B cell (primary cell): Measurements from ENCODE around the gene CCN5. TPM values are rescaled to one million over a fixed set of nuclear protein-coding genes. Genes with fewer than 3 reads are reported as not detected.

Experiments
- ATAC-seq: fragments of 200-7000 bp; cut with Tn5 transposase; one replicate; pipeline ENCODE4 v1.10.0; 2021; ENCODE audit warnings: low read depth, mild to moderate bottlenecking, moderate number of reproducible peaks, moderate library complexity
- CTCF ChIA-PET: fragments of 350-600 bp; sonication (Branson Sonifier 250); formaldehyde crosslinking; loops from one replicate; lab custom pipeline; 2021; ENCODE audit warnings: antibody characterized with exemption, inconsistent platforms; lab: Charles Lee
- POLR2A ChIA-PET: fragments of 350-600 bp; sonication (Branson Sonifier 250); formaldehyde crosslinking; loops from one replicate; lab custom pipeline; 2021; ENCODE audit warnings: antibody characterized with exemption; lab: Charles Lee
- DNase-seq: peaks from one replicate; pipeline ENCODE4 v3.0.0; 2013
- H2AFZ ChIP-seq: 2 replicates; pipeline ENCODE4 v1.6.1; 2012; ENCODE audit warnings: mild to moderate bottlenecking, low read depth, low read length; ENCODE audit not compliant: insufficient read depth, poor library complexity, severe bottlenecking
- H3K27ac ChIP-seq, 2 donors: 1 replicate in 1 of 2; 2 replicates in 1 of 2; pipeline ENCODE4 v1.5.1; 2012 to 2013; ENCODE audit warnings: low read length in 2 of 2, mild to moderate bottlenecking in 2 of 2, moderate library complexity in 1 of 2
- H3K27me3 ChIP-seq, 4 experiments: fragments of 200-600 bp in 1 of 4; sonication (generic) in 1 of 4; replicated peaks in 1 of 4; 1 replicate in 2 of 4; 2 replicates in 2 of 4; pipeline versions ENCODE4 v1.6.1 to v1.7.0; 2013 to 2016; ENCODE audit warnings: low read length in 3 of 4, mild to moderate bottlenecking in 2 of 4, mixed read lengths in 1 of 4, moderate library complexity in 1 of 4; ENCODE audit not compliant: insufficient read depth in 4 of 4, control insufficient read depth in 3 of 4; ENCODE audit errors: control extremely low read depth in 1 of 4
- H3K36me3 ChIP-seq, 2 experiments: replicated peaks in 1 of 2; 1 replicate in 1 of 2; 2 replicates in 1 of 2; pipeline versions ENCODE4 v1.6.1 to v1.7.1; 2013; ENCODE audit warnings: low read length in 1 of 2; ENCODE audit not compliant: insufficient read depth in 2 of 2, control insufficient read depth in 1 of 2; ENCODE audit errors: control extremely low read depth in 1 of 2, extremely low read depth in 1 of 2
- H3K4me1 ChIP-seq, 2 donors: fragments of 200-600 bp in 1 of 2; sonication (generic) in 1 of 2; 1 replicate in 1 of 2; 2 replicates in 1 of 2; pipeline versions ENCODE4 v1.5.1 to v1.6.1; 2013 to 2017; ENCODE audit warnings: low read length in 2 of 2; ENCODE audit not compliant: control insufficient read depth in 2 of 2, insufficient read depth in 2 of 2
- H3K4me2 ChIP-seq: replicated peaks from 2 replicates; pipeline ENCODE3; 2012; ENCODE audit warnings: mild to moderate bottlenecking, low read depth, low read length; ENCODE audit not compliant: poor library complexity, severe bottlenecking
- H3K4me3 ChIP-seq, 5 experiments: fragments of 200-600 bp in 1 of 5; sonication (generic) in 1 of 5; 1 replicate in 3 of 5; 2 replicates in 2 of 5; pipeline versions ENCODE4 v1.5.1 to v1.7.0; 2011 to 2016; ENCODE audit warnings: low read length in 4 of 5, mild to moderate bottlenecking in 4 of 5, low read depth in 2 of 5, control low read depth in 1 of 5, moderate library complexity in 1 of 5; ENCODE audit not compliant: insufficient read depth in 1 of 5; ENCODE audit errors: control extremely low read depth in 1 of 5, extremely low read depth in 1 of 5
- H3K79me2 ChIP-seq: fragments of 200-600 bp; sonication (generic); one replicate; pipeline ENCODE4 v1.6.0; 2016; ENCODE audit warnings: low read length; ENCODE audit not compliant: control insufficient read depth, insufficient read depth
- H3K9ac ChIP-seq: fragments of 200-600 bp; sonication (generic); 2 replicates; pipeline ENCODE4 v1.6.1; 2017; ENCODE audit warnings: mild to moderate bottlenecking, low read length, moderate library complexity
- H3K9me3 ChIP-seq, 3 donors: one replicate each; pipeline versions ENCODE4 v1.6.1 to v1.7.1; 2013; ENCODE audit warnings: low read length in 2 of 3; ENCODE audit not compliant: control insufficient read depth in 2 of 3, insufficient read depth in 1 of 3; ENCODE audit errors: control extremely low read depth in 1 of 3
- H4K20me1 ChIP-seq: 2 replicates; pipeline ENCODE4 v1.6.0; 2012; ENCODE audit warnings: mild to moderate bottlenecking, low read length; ENCODE audit not compliant: insufficient read depth, control insufficient read depth, poor library complexity, severe bottlenecking
- H3K27ac Mint-ChIP-seq: one replicate; pipeline ENCODE4 v1.8.0; 2021; ENCODE audit warnings: mixed read lengths
- H3K27me3 Mint-ChIP-seq: one replicate; pipeline ENCODE4 v1.8.0; 2021; ENCODE audit warnings: mixed read lengths
- H3K4me1 Mint-ChIP-seq: one replicate; pipeline ENCODE4 v1.8.0; 2021; ENCODE audit warnings: mixed read lengths
- H3K4me3 Mint-ChIP-seq: one replicate; pipeline ENCODE4 v1.8.0; 2021; ENCODE audit warnings: mixed read lengths
- H3K9me3 Mint-ChIP-seq: one replicate; pipeline ENCODE4 v1.8.0; 2022; ENCODE audit warnings: mixed read lengths; ENCODE audit not compliant: insufficient read depth
- EZH2 ChIP-seq: IDR thresholded peaks from 2 replicates; pipeline ENCODE4 v1.6.1; 2012; ENCODE audit warnings: borderline replicate concordance, low read depth, mild to moderate bottlenecking, moderate library complexity, low read length; ENCODE audit not compliant: insufficient read depth, poor library complexity, severe bottlenecking
- WGBS: methylation state at CpG from one replicate; pipeline ENCODE4 v1.1.5; 2013; ENCODE audit warnings: missing lambda C conversion rate; ENCODE audit not compliant: insufficient coverage; 5-methylcytosine and 5-hydroxymethylcytosine counted together
- intact Hi-C: fragments of 100-400 bp; cut with micrococcal nuclease; formaldehyde crosslinking; loops from one replicate; pipeline ENCODE4 v1.10.0; 2022
- polyA plus RNA-seq: library from polyadenylated mRNA; depleted of rRNA; stranded (reverse); fragments of >200 nt; gene quantifications from 2 replicates; pipeline ENCODE4 v1.2.3, GENCODE V29; 2012
- total RNA-seq, 2 donors: library from RNA; stranded (reverse); fragments of 120-200 nt in 1 of 2; gene quantifications; 1 replicate in 1 of 2; 2 replicates in 1 of 2; pipeline versions ENCODE4 v1.2.3 to v1.2.4, GENCODE V29; 2013 to 2022
- TF ChIP-seq, protein P1 (sequence below): fragments of 200-600 bp; IDR thresholded peaks from one replicate; pipeline ENCODE4 v1.8.0; 2022; ENCODE audit warnings: antibody characterized with exemption, mild to moderate bottlenecking

The CCN5 gene
- total and polyA plus RNA-seq, 2 donors (not counting 1 experiment from before 2014, with no cell fraction given), result not detected

GRCh38 chr20:44730441-44730840 is 15.3 kb downstream of the CCN5 start:
- intact Hi-C loops, result no loop called here
- H3K4me1 Mint-ChIP-seq, result no peaks in the 10 kb centered on the region
- H3K4me2 ChIP-seq, result no peak overlapping the region

DNA sequence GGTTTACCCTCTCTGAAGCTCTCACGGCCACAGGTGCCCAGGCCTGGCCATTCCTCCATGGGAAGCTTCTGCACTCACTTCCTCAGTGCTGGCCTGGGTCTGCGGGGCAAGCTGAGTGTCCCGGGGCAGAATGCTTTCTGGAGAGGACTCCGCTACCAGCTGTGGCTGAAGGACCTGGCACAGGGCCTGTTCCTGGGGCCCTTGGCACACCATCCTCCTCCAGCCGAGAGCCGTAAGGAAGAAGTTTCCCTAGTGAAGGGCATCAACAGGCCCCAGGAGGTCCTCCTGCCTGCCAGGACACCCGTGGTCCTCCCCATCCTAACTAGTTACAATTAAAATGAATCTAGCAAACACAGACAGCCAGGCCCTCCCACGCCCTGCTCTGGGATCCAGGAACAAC is 16.5 kb downstream of the CCN5 start:
- CTCF ChIA-PET, result interaction anchor here (1.4 to 3.9 kb wide), 7 partner anchors 12 to 346 kb away, joined by 3 to 29 read pairs (median 7); no protein-coding TSS in a partner anchor
- no peak overlapping the region for H3K27ac ChIP-seq
- peaks cover 0 to under 1% (median 0%) of the 10 kb centered on the region in 3 donors for H3K9me3 ChIP-seq
- no peak overlapping the region for H3K4me2 ChIP-seq
- TF ChIP-seq, protein P1, sequence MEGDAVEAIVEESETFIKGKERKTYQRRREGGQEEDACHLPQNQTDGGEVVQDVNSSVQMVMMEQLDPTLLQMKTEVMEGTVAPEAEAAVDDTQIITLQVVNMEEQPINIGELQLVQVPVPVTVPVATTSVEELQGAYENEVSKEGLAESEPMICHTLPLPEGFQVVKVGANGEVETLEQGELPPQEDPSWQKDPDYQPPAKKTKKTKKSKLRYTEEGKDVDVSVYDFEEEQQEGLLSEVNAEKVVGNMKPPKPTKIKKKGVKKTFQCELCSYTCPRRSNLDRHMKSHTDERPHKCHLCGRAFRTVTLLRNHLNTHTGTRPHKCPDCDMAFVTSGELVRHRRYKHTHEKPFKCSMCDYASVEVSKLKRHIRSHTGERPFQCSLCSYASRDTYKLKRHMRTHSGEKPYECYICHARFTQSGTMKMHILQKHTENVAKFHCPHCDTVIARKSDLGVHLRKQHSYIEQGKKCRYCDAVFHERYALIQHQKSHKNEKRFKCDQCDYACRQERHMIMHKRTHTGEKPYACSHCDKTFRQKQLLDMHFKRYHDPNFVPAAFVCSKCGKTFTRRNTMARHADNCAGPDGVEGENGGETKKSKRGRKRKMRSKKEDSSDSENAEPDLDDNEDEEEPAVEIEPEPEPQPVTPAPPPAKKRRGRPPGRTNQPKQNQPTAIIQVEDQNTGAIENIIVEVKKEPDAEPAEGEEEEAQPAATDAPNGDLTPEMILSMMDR, result no peak
- no peak for TF ChIP-seq EZH2
- no peak overlapping the region for H3K4me3 ChIP-seq
- Mint-ChIP-seq H3K27me3 (peaks cover 3% of the 10 kb centered on the region), H3K9me3 (peaks cover 4% of the 10 kb centered on the region), H3K4me1 (peaks cover 7% of the 10 kb centered on the region), H3K4me3 (no peak overlapping the region), H3K27ac (no peak overlapping the region)
- WGBS, result 95% methylated on average over 7 of the region's 8 CpGs
- no peaks in the 10 kb centered on the region for H3K36me3 ChIP-seq
- H4K20me1 ChIP-seq, result no peaks in the 10 kb centered on the region
- H3K4me1 ChIP-seq, result no peaks in the 10 kb centered on the region
- ATAC-seq (no peak), DNase-seq (no peak)
- no peak overlapping the region for H2AFZ ChIP-seq
- no peaks in the 10 kb centered on the region for H3K27me3 ChIP-seq
- H3K9ac ChIP-seq, result no peak overlapping the region
- no peaks in the 10 kb centered on the region for H3K79me2 ChIP-seq
- POLR2A ChIA-PET, result no interaction called here
- intact Hi-C loops, result loop anchor here (2.0 kb wide), 1 partner anchor 155 kb away; no protein-coding TSS in a partner anchor

More at GRCh38 chr20:44730441-44730840, 15.3 kb downstream of the CCN5 start:
- POLR2A ChIA-PET, result no interaction called here
- no peaks in the 10 kb centered on the region for H3K4me1 ChIP-seq
- H3K79me2 ChIP-seq, result no peaks in the 10 kb centered on the region
- DNase-seq, result no peak
- H3K27ac Mint-ChIP-seq, result no peak overlapping the region
- CTCF ChIA-PET, result interaction anchor here (3.9 kb wide), 1 partner anchor 45 kb away, joined by 29 read pairs; no protein-coding TSS in a partner anchor
- no peak overlapping the region for H2AFZ ChIP-seq
- H3K27ac ChIP-seq, result no peak overlapping the region
- H3K9me3 ChIP-seq, result no peaks in the 10 kb centered on the region
- TF ChIP-seq, protein P1, result no peak
- no peak for TF ChIP-seq EZH2
- no peaks in the 10 kb centered on the region for H3K36me3 ChIP-seq
- WGBS, result no CpG with 5 or more reads among the region's 2 CpGs
- no peak overlapping the region for H3K9ac ChIP-seq
- no peaks in the 10 kb centered on the region for H3K27me3 ChIP-seq
- peaks cover 3% of the 10 kb centered on the region for H3K27me3 Mint-ChIP-seq
- no peaks in the 10 kb centered on the region for H4K20me1 ChIP-seq
- H3K9me3 Mint-ChIP-seq, result no peaks in the 10 kb centered on the region
- H3K4me3 ChIP-seq, result no peak overlapping the region
- H3K4me3 Mint-ChIP-seq, result no peak overlapping the region
- ATAC-seq, result no peak
